ENCODE data around the gene FAM168B.
"Not testable (repeated sequence)": the region's sequence is repeated elsewhere in the genome, so short reads cannot be mapped to it uniquely, and the experiment has no call there.

Gene FAM168B

DNA sequence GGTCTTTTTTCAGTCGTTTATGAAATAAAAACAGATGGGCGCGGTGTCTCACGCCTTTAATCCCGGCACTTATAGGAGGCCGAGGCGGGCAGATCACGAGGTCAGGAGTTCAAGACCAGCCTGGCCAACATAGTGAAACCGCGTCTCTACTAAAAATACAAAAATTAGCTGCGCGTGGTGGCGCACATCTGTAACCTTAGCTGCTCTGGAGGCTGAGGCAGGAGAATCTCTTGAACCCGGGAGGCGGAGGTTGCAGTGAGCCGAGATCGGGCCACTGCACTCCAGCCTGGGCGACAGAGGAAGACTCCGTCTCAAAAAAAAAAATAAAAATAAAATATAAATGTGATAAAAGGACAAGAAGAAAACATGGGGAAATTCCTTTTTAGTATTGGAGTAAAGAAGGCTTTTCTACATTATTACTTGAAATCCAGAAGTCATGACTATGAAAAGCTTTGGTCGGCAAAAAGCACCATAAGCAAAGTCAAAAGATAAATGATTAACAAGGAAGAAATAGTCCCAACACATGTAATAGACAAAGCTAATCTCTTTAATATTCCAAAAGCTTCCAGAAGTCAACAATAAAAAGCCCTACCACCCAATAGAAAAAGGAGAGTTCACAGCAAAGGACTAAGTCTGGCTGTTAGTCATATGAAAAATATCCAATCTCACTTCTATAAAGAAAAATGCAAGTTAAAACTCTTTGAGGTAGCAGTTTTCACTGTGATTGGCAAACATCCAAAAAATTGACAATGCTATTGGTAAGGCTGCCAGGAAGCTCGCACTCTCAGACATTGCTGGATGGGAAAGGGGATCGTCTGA lies 1.4 kb upstream of the FAM168B start:
- no peak for DNase-seq

DNA sequence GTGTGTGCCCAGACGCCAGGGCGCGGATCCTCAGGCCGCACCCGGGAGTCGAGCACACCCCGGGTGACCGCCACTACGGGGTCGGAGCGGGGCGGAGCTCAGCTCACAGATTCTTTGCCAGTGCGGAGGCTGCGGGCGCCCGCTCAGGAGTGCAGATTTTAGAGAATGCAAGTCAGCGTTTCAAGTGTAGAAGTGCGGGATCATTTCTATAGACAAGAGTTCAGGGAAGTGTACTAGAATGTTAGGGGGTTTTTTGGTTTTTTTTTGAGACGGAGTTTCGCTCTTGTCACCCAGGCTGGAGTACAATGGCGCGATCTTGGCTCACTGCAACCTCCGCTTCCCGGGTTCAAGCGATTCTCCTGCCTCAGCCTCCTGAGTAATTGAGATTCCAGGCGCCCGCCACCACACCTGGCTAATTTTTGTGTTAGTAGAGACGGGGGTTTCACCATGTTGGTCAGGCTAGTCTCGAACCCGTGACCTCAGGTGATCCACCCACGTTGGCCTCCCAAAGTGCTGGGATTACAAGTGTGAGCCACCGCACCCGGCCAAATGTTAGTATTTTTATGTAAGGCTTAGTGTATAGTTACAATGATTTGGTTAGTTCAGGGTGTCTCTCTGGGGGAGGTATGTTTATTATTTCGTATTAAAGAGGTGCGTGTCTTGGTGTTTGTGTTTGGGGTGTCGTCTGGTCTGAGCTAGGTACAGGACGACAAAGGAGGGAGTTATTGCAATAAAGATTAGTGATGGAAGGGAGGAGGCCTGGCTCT lies 619 bp upstream of the FAM168B start:
- peak; percentile 82 for DNase-seq

DNA sequence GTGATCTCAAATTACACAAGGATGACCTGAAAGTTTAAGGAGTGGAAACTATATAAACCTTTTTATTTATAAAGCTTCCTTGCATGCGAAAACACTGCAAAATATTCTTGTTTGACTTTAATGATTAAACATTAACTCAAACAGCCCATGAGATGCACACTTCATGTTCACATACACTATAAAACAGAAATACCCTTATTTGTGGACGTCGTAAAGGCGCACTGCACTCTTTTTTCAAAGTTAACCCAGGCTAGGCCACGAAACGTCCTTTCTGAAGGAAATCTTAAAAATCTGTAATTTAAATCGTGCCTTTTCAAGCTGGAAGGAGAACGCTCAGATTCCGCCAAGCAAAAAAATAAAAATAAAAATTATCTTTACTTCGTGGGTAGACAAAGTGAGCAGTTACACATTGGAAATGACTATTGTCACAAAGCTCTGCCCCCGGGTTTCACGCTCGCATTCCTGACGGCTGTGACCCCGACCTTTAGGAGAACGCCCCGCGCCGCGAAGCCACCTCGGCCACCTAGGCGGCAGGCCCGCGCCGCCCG lies 728 bp downstream of the FAM168B start:
- DNase-seq, result peak; percentile 29

DNA sequence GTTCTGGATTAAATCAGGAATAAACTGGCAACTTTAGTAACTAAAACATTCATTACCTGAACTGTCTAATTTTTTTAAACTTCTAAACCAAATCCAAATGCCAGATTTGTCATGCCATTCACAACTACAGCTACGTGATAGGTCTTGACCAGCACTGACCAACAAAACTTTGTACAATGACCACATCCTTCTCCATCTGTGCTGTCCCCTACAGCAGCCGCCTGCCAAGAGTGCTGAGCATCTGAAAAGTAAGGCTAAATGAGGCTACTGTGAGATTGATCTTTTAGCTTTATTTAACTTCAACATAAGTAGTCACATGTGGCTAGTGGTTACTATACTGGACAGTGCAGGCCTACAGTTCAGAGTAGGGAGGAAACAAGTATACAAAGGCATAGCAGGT lies 7.6 kb downstream of the FAM168B start:
- no peak for DNase-seq

DNA sequence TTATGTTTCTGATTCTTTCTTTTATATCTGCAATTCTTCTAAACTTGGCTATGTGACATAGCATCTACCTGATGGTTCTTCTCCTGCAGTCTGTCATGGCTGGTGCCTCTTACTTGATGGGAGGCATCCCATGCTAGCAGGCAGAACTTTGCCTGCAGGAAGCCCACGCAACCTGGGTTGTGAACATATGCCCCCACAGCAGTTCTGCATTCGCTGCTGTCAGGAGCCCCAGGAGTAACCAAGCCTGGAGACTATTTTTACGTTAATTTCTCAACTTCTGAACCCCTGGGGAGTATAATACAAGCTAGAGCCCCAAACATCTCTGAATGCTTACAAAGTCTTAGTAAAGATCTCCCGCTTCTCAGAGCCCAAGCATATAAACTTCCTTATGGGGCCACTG lies 12.1 kb downstream of the FAM168B start:
- no peak for DNase-seq

- DNase-seq, result not testable (repeated sequence)
These were observed 13.3 kb downstream of the FAM168B start for GRCh38 chr2:131079931-131080330.

- DNase-seq, result no peak
These were observed 15.3 kb downstream of the FAM168B start for GRCh38 chr2:131077966-131078365.

DNA sequence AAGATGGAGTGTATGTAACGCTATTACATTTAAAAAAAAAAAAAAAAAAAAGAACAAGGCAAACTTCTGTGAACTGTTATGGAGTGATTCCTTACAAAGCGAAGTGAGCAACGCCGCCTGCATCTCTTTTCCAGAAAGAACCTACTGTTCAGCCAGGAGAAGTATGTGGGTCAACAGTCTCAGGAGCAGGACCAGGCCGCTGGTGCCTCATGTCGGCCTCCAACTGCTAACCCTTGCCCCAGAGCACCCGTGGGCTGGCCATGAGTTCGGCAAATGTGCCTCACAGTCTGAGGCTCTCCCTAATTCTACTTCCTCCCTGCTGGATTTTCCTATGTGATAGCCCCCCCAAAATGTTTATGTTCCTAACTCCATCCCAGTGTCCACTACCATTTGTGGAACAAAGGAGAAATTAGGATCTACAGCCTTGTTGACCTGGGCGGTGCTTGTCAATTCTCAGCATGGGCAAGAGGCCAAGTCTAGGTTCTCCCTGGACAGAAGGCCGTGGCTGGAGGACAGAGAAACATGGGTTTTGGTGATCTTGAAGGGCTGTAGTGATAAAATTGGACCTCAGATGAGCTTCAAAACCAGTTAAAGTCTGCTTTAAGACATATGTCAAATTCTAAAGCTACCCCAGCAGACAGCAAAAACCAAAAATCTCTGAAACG lies 15.9 kb downstream of the FAM168B start:
- no peak for DNase-seq

DNA sequence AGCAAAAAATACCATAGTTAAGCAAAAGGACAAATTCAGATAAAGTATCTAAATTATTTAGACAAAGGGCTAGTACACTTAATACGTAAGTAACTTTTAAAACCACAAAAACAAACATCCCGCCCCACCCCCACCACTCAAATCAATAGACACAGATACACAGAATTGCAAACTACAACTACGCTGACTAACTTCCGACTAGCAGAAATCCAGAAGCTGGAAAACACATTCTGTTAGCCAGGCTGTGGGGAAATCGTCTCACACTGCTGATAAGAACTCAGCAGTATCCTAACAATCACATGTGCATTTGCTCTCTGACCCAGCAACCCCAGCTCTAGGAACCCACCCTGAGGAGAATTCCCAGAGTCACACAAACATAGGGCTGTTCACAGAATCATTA lies 16.6 kb downstream of the FAM168B start:
- no peak for DNase-seq

GRCh38 chr2:131075578-131075977 lies 17.7 kb downstream of the FAM168B start:
- not testable (repeated sequence) for DNase-seq

GRCh38 chr2:131068172-131068571 lies 25.1 kb downstream of the FAM168B start:
- DNase-seq, result not testable (repeated sequence)

GRCh38 chr2:131067465-131068125 lies 25.7 kb downstream of the FAM168B start:
- no peak for DNase-seq

DNA sequence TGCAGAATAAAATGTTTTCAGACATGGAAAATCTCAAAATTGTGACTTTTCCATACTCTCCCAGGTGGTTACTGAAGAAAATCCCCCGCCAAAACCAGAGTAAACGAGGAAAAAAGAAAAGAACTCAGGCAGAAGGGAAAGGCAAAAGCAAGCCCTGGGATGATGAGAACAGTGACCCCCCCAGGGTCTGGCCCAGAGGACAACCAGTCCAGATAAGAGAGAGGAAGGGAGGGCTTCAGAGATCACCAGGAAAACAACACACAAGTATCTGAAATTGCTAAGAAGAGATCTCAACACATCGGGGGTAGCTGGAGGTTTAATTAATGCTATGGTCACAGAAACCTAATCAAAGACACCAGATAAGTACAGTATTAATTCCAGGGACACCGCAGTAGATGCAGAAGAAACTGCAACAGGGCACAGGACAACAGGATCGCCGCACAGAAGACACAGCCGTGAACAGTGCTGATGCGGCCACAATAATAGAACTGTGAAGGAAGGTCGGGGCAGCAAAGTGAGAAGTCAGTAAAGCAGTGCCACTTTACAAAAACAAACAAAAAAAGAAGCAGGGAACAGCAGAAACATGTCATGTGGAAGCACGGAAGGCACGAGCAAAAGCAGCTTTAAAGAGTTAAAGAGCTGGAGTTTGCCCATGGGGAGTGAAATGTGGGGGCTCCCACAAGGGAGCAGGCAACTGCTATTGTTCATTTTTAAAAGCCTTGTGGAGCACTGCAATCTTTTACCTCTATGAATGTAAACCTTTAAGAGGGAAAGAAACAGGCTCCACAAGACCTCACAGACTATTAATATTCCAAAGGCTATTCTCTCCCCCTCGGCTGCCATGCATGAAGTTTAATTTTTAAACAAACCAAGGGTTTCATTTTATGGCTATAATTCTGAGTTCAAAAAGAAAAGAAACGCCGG lies 28.4 kb downstream of the FAM168B start:
- DNase-seq, result no peak

- no peak for DNase-seq
These were observed 29.6 kb downstream of the FAM168B start for GRCh38 chr2:131063501-131064283.

- DNase-seq, result no peak
These were observed 34.3 kb downstream of the FAM168B start for GRCh38 chr2:131058920-131059319.

DNA sequence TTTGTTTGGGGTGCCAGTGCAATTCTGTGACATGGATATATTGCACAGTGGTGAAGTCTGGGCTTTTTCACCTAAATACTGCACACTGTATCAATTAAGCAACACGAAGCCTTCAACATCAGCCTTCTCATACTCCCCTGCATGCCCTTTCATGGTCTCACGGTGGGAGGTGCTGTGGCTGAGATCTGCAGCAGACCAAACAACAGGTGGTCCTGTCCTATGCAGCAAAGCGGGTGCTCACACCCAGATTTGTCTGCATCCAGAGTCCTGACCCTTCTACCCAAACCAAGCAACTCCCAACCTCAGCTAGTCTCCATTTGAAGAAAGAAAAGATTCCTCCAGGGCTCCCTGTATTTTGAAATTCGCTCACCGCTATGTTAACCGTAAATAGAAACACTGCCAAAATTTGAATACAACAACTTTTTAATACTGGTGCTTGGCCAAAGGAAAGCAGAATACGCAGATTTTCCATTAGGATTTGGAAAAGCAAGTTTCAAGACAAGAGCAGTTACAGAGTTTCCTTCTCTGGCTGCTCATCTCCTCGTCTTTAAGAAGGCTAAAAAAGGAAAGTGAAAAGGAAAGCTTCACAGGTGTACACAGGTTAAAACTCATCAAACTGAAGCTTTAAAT lies 34.9 kb downstream of the FAM168B start:
- DNase-seq, result no peak

GRCh38 chr2:131056932-131057287 lies 36.4 kb downstream of the FAM168B start:
- no peak for DNase-seq

DNA sequence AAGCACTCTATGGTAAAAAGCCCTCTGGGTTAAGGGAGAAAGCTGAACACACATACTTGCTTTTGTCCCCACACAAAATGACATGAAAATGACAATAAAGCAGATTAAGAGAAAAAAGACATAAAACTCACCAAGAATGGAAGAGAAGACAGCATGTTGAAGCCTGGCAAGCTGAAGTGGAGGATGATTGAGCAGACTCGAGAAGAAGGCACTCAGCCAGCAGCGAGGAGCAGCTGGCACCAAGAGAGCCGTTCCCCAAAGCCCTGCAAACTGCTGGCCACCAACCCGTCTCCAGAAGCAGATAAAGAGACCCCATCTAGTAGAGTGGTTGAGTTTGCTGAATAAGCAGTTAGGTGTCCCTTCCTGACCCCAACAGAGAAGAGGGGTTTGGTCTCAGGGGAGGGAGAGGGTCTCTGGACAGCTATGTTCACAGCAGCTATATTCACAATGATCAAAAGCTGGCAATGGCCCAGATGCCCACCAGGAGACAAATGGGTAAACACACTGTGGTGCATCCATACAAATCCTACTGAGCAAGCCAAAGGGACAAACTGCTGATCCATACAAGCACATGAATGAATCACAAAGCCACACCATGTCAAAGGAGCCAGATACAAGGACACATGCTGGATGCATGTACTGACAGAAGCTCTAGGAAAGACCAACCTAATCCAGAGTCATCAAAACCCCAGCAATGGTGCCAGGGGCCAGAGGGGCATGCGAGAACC lies 36.9 kb downstream of the FAM168B start:
- DNase-seq, result peak; percentile 23

- DNase-seq, result no peak
These were observed 37.8 kb downstream of the FAM168B start for GRCh38 chr2:131055169-131056065.

Measured in DMS79 treated with DMSO at 0.1 percent for 48 hours (cell line).